ENCODE measurements around the gene ZPLD1.

The ZPLD1 gene

GRCh38 chr3:102419786-102420185, 15.0 kb upstream of the ZPLD1 start:
- H3K9me3 ChIP-seq (ENCODE audit: control insufficient read depth, insufficient read depth, low read depth, low read length) = no peaks in the 10 kb centered on the region
- H3K4me1 ChIP-seq (ENCODE audit: control insufficient read depth, insufficient read depth, low read length) = no peaks in the 10 kb centered on the region
- no peak overlapping the region for H3K4me3 ChIP-seq (ENCODE audit: low read depth, low read length)
- H3K27ac ChIP-seq (ENCODE audit: low read depth, low read length) = no peak overlapping the region
- H3K27me3 ChIP-seq (ENCODE audit: control insufficient read depth, insufficient read depth, low read length) = no peaks in the 10 kb centered on the region
- H3K9ac ChIP-seq (ENCODE audit: low read length) = no peak overlapping the region
- H3K36me3 ChIP-seq (ENCODE audit: control insufficient read depth, insufficient read depth, low read length) = no peaks in the 10 kb centered on the region

- H3K4me1 ChIP-seq (ENCODE audit: control insufficient read depth, insufficient read depth, low read length) = 0 out of 2 replicates have a peak, but pooled peaks cover 4% of the 10 kb centered on the region
- no peaks in the 10 kb centered on the region for H3K36me3 ChIP-seq (ENCODE audit: control insufficient read depth, insufficient read depth, low read length)
- H3K27me3 ChIP-seq (ENCODE audit: control insufficient read depth, insufficient read depth, low read length) = peaks cover 63% of the 10 kb centered on the region
- no peak overlapping the region for H3K4me3 ChIP-seq (ENCODE audit: low read depth, low read length)
- no peak overlapping the region for H3K9ac ChIP-seq (ENCODE audit: low read length)
- H3K27ac ChIP-seq (ENCODE audit: low read depth, low read length) = no peak overlapping the region
- no peaks in the 10 kb centered on the region for H3K9me3 ChIP-seq (ENCODE audit: control insufficient read depth, insufficient read depth, low read depth, low read length)
Measured at GRCh38 chr3:102441832-102442231, 7.0 kb downstream of the ZPLD1 start.

GRCh38 chr3:102443021-102443420, 8.2 kb downstream of the ZPLD1 start:
- peaks cover 63% of the 10 kb centered on the region for H3K27me3 ChIP-seq (ENCODE audit: control insufficient read depth, insufficient read depth, low read length)
- H3K9ac ChIP-seq (ENCODE audit: low read length) = no peak overlapping the region
- H3K4me3 ChIP-seq (ENCODE audit: low read depth, low read length) = no peak overlapping the region
- 0 out of 2 replicates have a peak, but pooled peaks cover 4% of the 10 kb centered on the region for H3K4me1 ChIP-seq (ENCODE audit: control insufficient read depth, insufficient read depth, low read length)
- H3K36me3 ChIP-seq (ENCODE audit: control insufficient read depth, insufficient read depth, low read length) = no peaks in the 10 kb centered on the region
- no peaks in the 10 kb centered on the region for H3K9me3 ChIP-seq (ENCODE audit: control insufficient read depth, insufficient read depth, low read depth, low read length)
- H3K27ac ChIP-seq (ENCODE audit: low read depth, low read length) = no peak overlapping the region

GRCh38 chr3:102444101-102444500, 9.3 kb downstream of the ZPLD1 start:
- Histone ChIP-seq H3K36me3 (ENCODE audit: control insufficient read depth, insufficient read depth, low read length) (no peaks in the 10 kb centered on the region), H3K4me3 (ENCODE audit: low read depth, low read length) (no peak overlapping the region), H3K9me3 (ENCODE audit: control insufficient read depth, insufficient read depth, low read depth, low read length) (no peaks in the 10 kb centered on the region), H3K4me1 (ENCODE audit: control insufficient read depth, insufficient read depth, low read length) (0 out of 2 replicates have a peak, but pooled peaks cover 4% of the 10 kb centered on the region), H3K9ac (ENCODE audit: low read length) (no peak overlapping the region), H3K27ac (ENCODE audit: low read depth, low read length) (no peak overlapping the region), H3K27me3 (ENCODE audit: control insufficient read depth, insufficient read depth, low read length) (peaks cover 60% of the 10 kb centered on the region)

- no peak overlapping the region for H3K27ac ChIP-seq (ENCODE audit: low read depth, low read length)
- no peaks in the 10 kb centered on the region for H3K36me3 ChIP-seq (ENCODE audit: control insufficient read depth, insufficient read depth, low read length)
- no peaks in the 10 kb centered on the region for H3K4me1 ChIP-seq (ENCODE audit: control insufficient read depth, insufficient read depth, low read length)
- no peak overlapping the region for H3K4me3 ChIP-seq (ENCODE audit: low read depth, low read length)
- no peaks in the 10 kb centered on the region for H3K9me3 ChIP-seq (ENCODE audit: control insufficient read depth, insufficient read depth, low read depth, low read length)
- no peak overlapping the region for H3K9ac ChIP-seq (ENCODE audit: low read length)
- H3K27me3 ChIP-seq (ENCODE audit: control insufficient read depth, insufficient read depth, low read length) = peaks cover 30% of the 10 kb centered on the region
Measured at GRCh38 chr3:102447272-102447671, 12.5 kb downstream of the ZPLD1 start.

- Histone ChIP-seq H3K4me3 (ENCODE audit: low read depth, low read length) (no peak overlapping the region), H3K36me3 (ENCODE audit: control insufficient read depth, insufficient read depth, low read length) (no peaks in the 10 kb centered on the region), H3K27me3 (ENCODE audit: control insufficient read depth, insufficient read depth, low read length) (peaks cover 10% of the 10 kb centered on the region), H3K4me1 (ENCODE audit: control insufficient read depth, insufficient read depth, low read length) (no peaks in the 10 kb centered on the region), H3K9me3 (ENCODE audit: control insufficient read depth, insufficient read depth, low read depth, low read length) (no peaks in the 10 kb centered on the region), H3K27ac (ENCODE audit: low read depth, low read length) (no peak overlapping the region), H3K9ac (ENCODE audit: low read length) (no peak overlapping the region)
Measured at GRCh38 chr3:102449341-102449740, 14.5 kb downstream of the ZPLD1 start.

GRCh38 chr3:102449930-102450329, 15.1 kb downstream of the ZPLD1 start:
- no peak overlapping the region for H3K9ac ChIP-seq (ENCODE audit: low read length)
- no peak overlapping the region for H3K4me3 ChIP-seq (ENCODE audit: low read depth, low read length)
- no peaks in the 10 kb centered on the region for H3K9me3 ChIP-seq (ENCODE audit: control insufficient read depth, insufficient read depth, low read depth, low read length)
- H3K27me3 ChIP-seq (ENCODE audit: control insufficient read depth, insufficient read depth, low read length) = peaks cover 4% of the 10 kb centered on the region
- no peaks in the 10 kb centered on the region for H3K36me3 ChIP-seq (ENCODE audit: control insufficient read depth, insufficient read depth, low read length)
- H3K4me1 ChIP-seq (ENCODE audit: control insufficient read depth, insufficient read depth, low read length) = no peaks in the 10 kb centered on the region
- H3K27ac ChIP-seq (ENCODE audit: low read depth, low read length) = no peak overlapping the region

GRCh38 chr3:102450976-102451375, 16.2 kb downstream of the ZPLD1 start:
- Histone ChIP-seq H3K4me3 (ENCODE audit: low read depth, low read length) (no peak overlapping the region), H3K27me3 (ENCODE audit: control insufficient read depth, insufficient read depth, low read length) (no peaks in the 10 kb centered on the region), H3K36me3 (ENCODE audit: control insufficient read depth, insufficient read depth, low read length) (no peaks in the 10 kb centered on the region), H3K4me1 (ENCODE audit: control insufficient read depth, insufficient read depth, low read length) (no peaks in the 10 kb centered on the region), H3K9ac (ENCODE audit: low read length) (no peak overlapping the region), H3K9me3 (ENCODE audit: control insufficient read depth, insufficient read depth, low read depth, low read length) (no peaks in the 10 kb centered on the region), H3K27ac (ENCODE audit: low read depth, low read length) (no peak overlapping the region)

- no peaks in the 10 kb centered on the region for H3K4me1 ChIP-seq (ENCODE audit: control insufficient read depth, insufficient read depth, low read length)
- no peaks in the 10 kb centered on the region for H3K27me3 ChIP-seq (ENCODE audit: control insufficient read depth, insufficient read depth, low read length)
- no peaks in the 10 kb centered on the region for H3K9me3 ChIP-seq (ENCODE audit: control insufficient read depth, insufficient read depth, low read depth, low read length)
- no peaks in the 10 kb centered on the region for H3K36me3 ChIP-seq (ENCODE audit: control insufficient read depth, insufficient read depth, low read length)
- H3K4me3 ChIP-seq (ENCODE audit: low read depth, low read length) = no peak overlapping the region
- no peak overlapping the region for H3K9ac ChIP-seq (ENCODE audit: low read length)
- no peak overlapping the region for H3K27ac ChIP-seq (ENCODE audit: low read depth, low read length)
Measured at GRCh38 chr3:102451543-102451942, 16.7 kb downstream of the ZPLD1 start.

- Histone ChIP-seq H3K27me3 (ENCODE audit: control insufficient read depth, insufficient read depth, low read length) (no peaks in the 10 kb centered on the region), H3K4me3 (ENCODE audit: low read depth, low read length) (no peak overlapping the region), H3K36me3 (ENCODE audit: control insufficient read depth, insufficient read depth, low read length) (no peaks in the 10 kb centered on the region), H3K4me1 (ENCODE audit: control insufficient read depth, insufficient read depth, low read length) (no peaks in the 10 kb centered on the region), H3K9ac (ENCODE audit: low read length) (no peak overlapping the region), H3K9me3 (ENCODE audit: control insufficient read depth, insufficient read depth, low read depth, low read length) (no peaks in the 10 kb centered on the region), H3K27ac (ENCODE audit: low read depth, low read length) (no peak overlapping the region)
Measured at GRCh38 chr3:102454181-102454580, 19.4 kb downstream of the ZPLD1 start.

GRCh38 chr3:102457644-102458043, 22.8 kb downstream of the ZPLD1 start:
- Histone ChIP-seq H3K27me3 (ENCODE audit: control insufficient read depth, insufficient read depth, low read length) (no peaks in the 10 kb centered on the region), H3K4me3 (ENCODE audit: low read depth, low read length) (no peak overlapping the region), H3K27ac (ENCODE audit: low read depth, low read length) (no peak overlapping the region), H3K36me3 (ENCODE audit: control insufficient read depth, insufficient read depth, low read length) (no peaks in the 10 kb centered on the region), H3K9me3 (ENCODE audit: control insufficient read depth, insufficient read depth, low read depth, low read length) (no peaks in the 10 kb centered on the region), H3K4me1 (ENCODE audit: control insufficient read depth, insufficient read depth, low read length) (no peaks in the 10 kb centered on the region), H3K9ac (ENCODE audit: low read length) (no peak overlapping the region)

- Histone ChIP-seq H3K4me3 (ENCODE audit: low read depth, low read length) (no peak overlapping the region), H3K36me3 (ENCODE audit: control insufficient read depth, insufficient read depth, low read length) (no peaks in the 10 kb centered on the region), H3K9me3 (ENCODE audit: control insufficient read depth, insufficient read depth, low read depth, low read length) (no peaks in the 10 kb centered on the region), H3K27ac (ENCODE audit: low read depth, low read length) (no peak overlapping the region), H3K9ac (ENCODE audit: low read length) (no peak overlapping the region), H3K27me3 (ENCODE audit: control insufficient read depth, insufficient read depth, low read length) (no peaks in the 10 kb centered on the region), H3K4me1 (ENCODE audit: control insufficient read depth, insufficient read depth, low read length) (no peaks in the 10 kb centered on the region)
Measured at GRCh38 chr3:102460579-102460978, 25.8 kb downstream of the ZPLD1 start.

Data from HUES6 (cell line).